Astrocyte (in vitro differentiated cells and primary cell): ENCODE measurements around the gene CHRM2. TPM values are rescaled to one million over a fixed set of nuclear protein-coding genes. Genes with fewer than 3 reads are reported as not detected.
A peak's percentile ranks its signal among the peaks of the same experiment; 100 is the strongest.

Source experiments
- DNase-seq: peaks from one replicate; pipeline ENCODE4 v3.0.0-alpha.2; 2010; ENCODE audit warnings: low read depth
- FAIRE-seq: peaks from 2 replicates; lab custom pipeline; 2011; peaks lifted over from hg19 to GRCh38; lab: Jason Lieb, UNC
- H2AFZ ChIP-seq: 2 replicates; pipeline ENCODE4 v1.6.0; 2012; ENCODE audit warnings: low read depth, low read length, inconsistent platforms
- H3K27ac ChIP-seq: 2 replicates; pipeline ENCODE4 v1.5.1; 2011; ENCODE audit warnings: low read depth, low read length, inconsistent platforms
- H3K27me3 ChIP-seq: 2 replicates; pipeline ENCODE4 v1.6.0; 2011; ENCODE audit warnings: low read length, inconsistent platforms; ENCODE audit not compliant: insufficient read depth
- H3K36me3 ChIP-seq: 2 replicates; pipeline ENCODE4 v1.5.1; 2011; ENCODE audit warnings: low read length, inconsistent platforms; ENCODE audit not compliant: insufficient read depth
- H3K4me1 ChIP-seq: 2 replicates; pipeline ENCODE4 v1.5.1; 2011; ENCODE audit warnings: low read length, inconsistent platforms; ENCODE audit not compliant: insufficient read depth
- H3K4me2 ChIP-seq: 2 replicates; pipeline ENCODE4 v1.6.0; 2012; ENCODE audit warnings: low read length, inconsistent platforms
- H3K4me3 ChIP-seq: 2 replicates; pipeline ENCODE4 v1.5.1; 2011; ENCODE audit warnings: low read depth, mild to moderate bottlenecking, low read length, inconsistent platforms; ENCODE audit not compliant: insufficient read depth
- H3K79me2 ChIP-seq: 2 replicates; pipeline ENCODE4 v1.6.0; 2012; ENCODE audit warnings: mild to moderate bottlenecking, low read length, inconsistent platforms; ENCODE audit not compliant: insufficient read depth
- H3K9ac ChIP-seq: 2 replicates; pipeline ENCODE4 v1.6.0; 2012; ENCODE audit warnings: mild to moderate bottlenecking, low read length, inconsistent platforms
- H3K9me3 ChIP-seq: 2 replicates; pipeline ENCODE4 v1.5.1; 2012; ENCODE audit warnings: low read depth, mild to moderate bottlenecking, low read length, inconsistent platforms; ENCODE audit not compliant: insufficient read depth
- H4K20me1 ChIP-seq: 2 replicates; pipeline ENCODE4 v1.6.0; 2012; ENCODE audit warnings: low read length, inconsistent platforms; ENCODE audit not compliant: insufficient read depth
- H3K27ac Mint-ChIP-seq: one replicate; pipeline ENCODE4 v1.8.0; 2021; ENCODE audit warnings: mild to moderate bottlenecking, mixed read lengths; ENCODE audit not compliant: unreplicated experiment
- H3K27me3 Mint-ChIP-seq: one replicate; pipeline ENCODE4 v1.8.0; 2021; ENCODE audit warnings: low read depth, mixed read lengths; ENCODE audit not compliant: unreplicated experiment
- H3K36me3 Mint-ChIP-seq: one replicate; pipeline ENCODE4 v1.8.0; 2021; ENCODE audit warnings: low read depth, mixed read lengths; ENCODE audit not compliant: unreplicated experiment
- H3K4me1 Mint-ChIP-seq: one replicate; pipeline ENCODE4 v1.8.0; 2021; ENCODE audit warnings: low read depth, mixed read lengths; ENCODE audit not compliant: unreplicated experiment
- H3K4me3 Mint-ChIP-seq: one replicate; pipeline ENCODE4 v1.8.0; 2021; ENCODE audit warnings: mild to moderate bottlenecking, moderate library complexity, mixed read lengths; ENCODE audit not compliant: unreplicated experiment
- H3K9me3 Mint-ChIP-seq: one replicate; pipeline ENCODE4 v1.8.0; 2021; ENCODE audit warnings: mild to moderate bottlenecking, mixed read lengths; ENCODE audit not compliant: unreplicated experiment
- CTCF ChIP-seq: IDR thresholded peaks from 2 replicates; pipeline ENCODE4 v1.5.1; 2011; ENCODE audit warnings: low read depth, mild to moderate bottlenecking, inconsistent platforms, low read length, moderate library complexity; ENCODE audit not compliant: insufficient read depth
- EZH2 ChIP-seq: IDR thresholded peaks from 2 replicates; pipeline ENCODE4 v1.6.1; 2012; ENCODE audit warnings: mild to moderate bottlenecking, low read length, inconsistent platforms; ENCODE audit not compliant: insufficient read depth
- total RNA-seq: library from RNA; stranded (reverse); gene quantifications from 2 replicates; pipeline ENCODE4 v1.2.1, GENCODE V29; 2021

The CHRM2 gene
- total RNA-seq, 1 donor from 2014 or later, result not detected

GRCh38 chr7:137036768-137037167, 168.3 kb downstream of the CHRM2 start:
- TF ChIP-seq EZH2 (no peak), CTCF (no peak)
- FAIRE-seq, result no peak
- H3K4me3 Mint-ChIP-seq, result no peak overlapping the region

GRCh38 chr7:137038706-137039105, 170.3 kb downstream of the CHRM2 start:
- DNase-seq (no peak), FAIRE-seq (no peak)
- no peak overlapping the region for H3K27ac ChIP-seq
- no peak overlapping the region for H3K27ac Mint-ChIP-seq
- TF ChIP-seq EZH2, result no peak
- no peak for TF ChIP-seq CTCF
- no peak overlapping the region for H3K9ac ChIP-seq
- no peaks in the 10 kb centered on the region for H3K4me1 Mint-ChIP-seq
- no peaks in the 10 kb centered on the region for H3K27me3 Mint-ChIP-seq
- H3K4me3 ChIP-seq, result no peak overlapping the region
- H3K4me2 ChIP-seq, result no peak overlapping the region
- no peak overlapping the region for H2AFZ ChIP-seq
- no peaks in the 10 kb centered on the region for H3K27me3 ChIP-seq
- H3K9me3 Mint-ChIP-seq, result no peaks in the 10 kb centered on the region
- H4K20me1 ChIP-seq, result no peaks in the 10 kb centered on the region
- H3K9me3 ChIP-seq, result no peaks in the 10 kb centered on the region
- no peaks in the 10 kb centered on the region for H3K79me2 ChIP-seq
- H3K36me3 Mint-ChIP-seq, result no peaks in the 10 kb centered on the region
- no peaks in the 10 kb centered on the region for H3K4me1 ChIP-seq
- no peak overlapping the region for H3K4me3 Mint-ChIP-seq
- no peaks in the 10 kb centered on the region for H3K36me3 ChIP-seq

More at GRCh38 chr7:137036768-137037167, 168.3 kb downstream of the CHRM2 start:
- H3K27ac Mint-ChIP-seq, result no peak overlapping the region
- no peak overlapping the region for H2AFZ ChIP-seq
- H3K27me3 ChIP-seq, result no peaks in the 10 kb centered on the region
- peak; percentile 35 for DNase-seq
- no peaks in the 10 kb centered on the region for H3K36me3 Mint-ChIP-seq
- no peak overlapping the region for H3K4me2 ChIP-seq
- no peaks in the 10 kb centered on the region for H3K79me2 ChIP-seq
- no peak overlapping the region for H3K4me3 ChIP-seq
- H3K9me3 ChIP-seq, result no peaks in the 10 kb centered on the region
- H3K9me3 Mint-ChIP-seq, result no peaks in the 10 kb centered on the region
- no peaks in the 10 kb centered on the region for H3K36me3 ChIP-seq
- H3K4me1 Mint-ChIP-seq, result no peaks in the 10 kb centered on the region
- no peak overlapping the region for H3K9ac ChIP-seq
- H3K27ac ChIP-seq, result no peak overlapping the region
- no peaks in the 10 kb centered on the region for H3K4me1 ChIP-seq
- H4K20me1 ChIP-seq, result no peaks in the 10 kb centered on the region
- no peaks in the 10 kb centered on the region for H3K27me3 Mint-ChIP-seq

- Histone ChIP-seq H4K20me1 (no peaks in the 10 kb centered on the region), H3K27ac (no peak overlapping the region), H3K4me3 (no peak overlapping the region), H3K27me3 (no peaks in the 10 kb centered on the region), H3K9ac (no peak overlapping the region), H3K79me2 (no peaks in the 10 kb centered on the region), H3K9me3 (no peaks in the 10 kb centered on the region), H3K4me1 (no peaks in the 10 kb centered on the region), H3K36me3 (no peaks in the 10 kb centered on the region), H2AFZ (no peak overlapping the region), H3K4me2 (no peak overlapping the region)
- Mint-ChIP-seq H3K9me3 (no peaks in the 10 kb centered on the region), H3K4me3 (no peak overlapping the region), H3K27ac (no peak overlapping the region), H3K27me3 (no peaks in the 10 kb centered on the region), H3K4me1 (no peaks in the 10 kb centered on the region), H3K36me3 (no peaks in the 10 kb centered on the region)
- DNase-seq (peak; percentile 53), FAIRE-seq (no peak)
- TF ChIP-seq CTCF (no peak), EZH2 (no peak)
Observed at GRCh38 chr7:137040745-137041144, 172.3 kb downstream of the CHRM2 start.
